ENCODE results near the gene APPL1. TPM values are rescaled to one million over a fixed set of nuclear protein-coding genes. Genes with fewer than 3 reads are reported as not detected.

The APPL1 gene
- total and polyA plus RNA-seq, 2 of the 8 experiments (the other 6 are each of a cell fraction or from before 2014, with no cell fraction given), result 9.4 to 34.4 TPM

DNA sequence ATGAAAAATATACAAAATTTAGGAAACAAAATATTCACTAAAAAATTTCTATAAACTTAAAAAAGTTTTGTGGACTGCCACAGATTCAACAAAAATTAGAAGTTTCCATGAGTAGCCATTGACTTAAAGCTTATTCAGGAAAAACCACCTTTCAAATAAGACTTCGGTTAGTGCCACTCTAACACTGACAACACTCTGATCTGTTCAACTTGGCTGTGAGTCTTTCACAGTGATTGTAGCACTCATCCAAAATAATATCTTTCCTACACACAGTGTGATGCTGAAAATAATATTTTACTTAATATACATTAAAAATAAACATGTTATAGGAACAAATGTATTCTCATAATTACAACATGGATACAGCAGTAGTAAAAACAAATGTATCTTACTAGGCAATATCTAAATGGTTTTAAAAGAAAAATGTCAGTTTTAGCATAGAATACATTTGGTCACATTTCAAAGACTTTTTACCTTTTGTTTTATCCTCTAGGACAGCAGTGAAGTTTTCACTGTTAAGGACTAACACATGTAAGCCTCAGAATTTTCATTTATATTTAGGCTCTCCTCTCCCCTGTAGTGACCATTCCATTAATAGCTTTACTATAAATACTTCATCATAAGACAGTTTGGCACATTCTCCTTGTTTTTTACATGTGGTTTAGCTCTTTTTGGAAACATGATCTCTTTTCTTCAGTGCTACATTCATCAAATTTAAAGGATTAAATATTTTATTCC is 64.8 kb downstream of the APPL1 start, which contains the start of gene ASB14 (continued):
- TF ChIP-seq HDAC2 (IDR thresholded peaks at IDR 0.05; ENCODE audit: borderline replicate concordance in 1 of 2, low read depth in 2 of 2, low read length in 2 of 2), result no peak

All from H1 (cell line).